HUES6 (cell line): ENCODE measurements around the gene GEMIN7.
A peak's percentile ranks its signal among the peaks of the same experiment; 100 is the strongest.

ENCODE experiments used
- H3K27ac ChIP-seq: 2 replicates; pipeline ENCODE4 v1.7.0; 2013; ENCODE audit warnings: low read depth, mild to moderate bottlenecking, low read length, inconsistent platforms
- H3K27me3 ChIP-seq: 2 replicates; pipeline ENCODE4 v1.6.1; 2013; ENCODE audit warnings: low read length; ENCODE audit not compliant: control insufficient read depth, insufficient read depth
- H3K36me3 ChIP-seq: 2 replicates; pipeline ENCODE4 v1.6.1; 2013; ENCODE audit warnings: low read length; ENCODE audit not compliant: control insufficient read depth, insufficient read depth
- H3K4me1 ChIP-seq: 2 replicates; pipeline ENCODE4 v1.6.1; 2013; ENCODE audit warnings: low read length; ENCODE audit not compliant: control insufficient read depth, insufficient read depth
- H3K4me3 ChIP-seq: 2 replicates; pipeline ENCODE4 v1.5.1; 2013; ENCODE audit warnings: low read depth, low read length
- H3K9ac ChIP-seq: one replicate; pipeline ENCODE4 v1.6.1; 2013; ENCODE audit warnings: mild to moderate bottlenecking, low read length
- H3K9me3 ChIP-seq: 2 replicates; pipeline ENCODE4 v1.6.1; 2013; ENCODE audit warnings: low read depth, low read length; ENCODE audit not compliant: control insufficient read depth, insufficient read depth

Gene GEMIN7

DNA sequence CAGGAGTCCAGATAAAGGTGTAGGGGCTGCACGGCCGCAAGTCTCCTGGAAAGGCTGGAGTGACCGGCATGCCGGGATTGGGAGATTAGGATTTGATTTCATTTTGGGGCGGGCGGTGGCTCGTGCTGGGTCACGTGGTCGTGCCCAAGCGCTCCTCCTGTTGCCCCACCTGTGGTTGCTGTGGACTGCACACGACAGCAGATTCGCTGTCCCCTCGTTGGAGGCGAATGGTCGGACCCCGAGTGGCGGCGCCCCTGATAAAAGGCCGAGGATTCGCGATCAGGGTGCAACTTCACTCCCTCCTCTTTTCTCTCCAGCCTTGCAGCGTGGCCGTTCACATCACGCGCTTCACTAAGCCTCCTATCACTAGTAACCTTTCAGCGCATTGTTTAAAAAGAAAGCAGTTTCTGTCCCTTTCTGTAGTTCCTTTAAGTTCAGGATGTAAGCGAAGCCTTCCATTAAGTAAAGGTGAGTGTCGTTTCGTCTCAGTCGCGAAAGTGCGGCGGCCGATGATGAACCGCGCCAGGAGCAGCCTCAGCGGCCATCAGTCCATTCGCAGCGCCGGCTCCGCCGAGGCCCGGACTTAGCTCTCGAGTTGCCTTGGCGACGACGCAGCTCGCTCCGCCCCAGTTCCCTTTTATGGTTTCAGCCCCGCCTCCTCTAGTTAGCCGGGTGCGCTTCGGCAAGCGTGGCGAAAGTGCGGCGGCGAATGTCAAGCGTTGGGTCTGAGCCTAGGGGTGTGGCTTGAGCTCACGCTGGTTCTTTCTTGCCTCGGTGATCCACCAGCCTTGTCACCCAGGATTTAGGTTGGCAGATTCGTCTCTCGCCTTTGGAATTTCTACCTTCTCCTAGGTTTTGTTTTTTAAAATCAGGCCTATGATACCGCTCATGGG lies 12.2 kb downstream of the GEMIN7 start:
- Histone ChIP-seq H3K4me3 (peak overlapping the region; percentile 87), H3K4me1 (peaks cover 20% of the 10 kb centered on the region), H3K9ac (peak overlapping the region; percentile 98), H3K9me3 (no peaks in the 10 kb centered on the region), H3K36me3 (peaks cover 25% of the 10 kb centered on the region), H3K27ac (peak overlapping the region; percentile 62), H3K27me3 (no peaks in the 10 kb centered on the region)

GRCh38 chr19:45092747-45093678 lies 14.0 kb downstream of the GEMIN7 start, which contains the start of gene PPP1R37:
TSS of gene PPP1R37 (plus strand) at chr19:45093179. CDS start at chr19:45093326, 147 bp downstream.
- peaks cover 34% of the 10 kb centered on the region for H3K4me1 ChIP-seq
- no peaks in the 10 kb centered on the region for H3K27me3 ChIP-seq
- peaks cover 16% of the 10 kb centered on the region for H3K36me3 ChIP-seq
- H3K4me3 ChIP-seq = peak within 1 kb of the TSS; percentile 87
- peak within 1 kb of the TSS; percentile 100 for H3K27ac ChIP-seq
- H3K9ac ChIP-seq = peak within 1 kb of the TSS; percentile 98
- H3K9me3 ChIP-seq = no peaks in the 10 kb centered on the region

- Histone ChIP-seq H3K36me3 (peaks cover 14% of the 10 kb centered on the region), H3K9me3 (no peaks in the 10 kb centered on the region), H3K4me3 (peak overlapping the region; percentile 87), H3K27ac (no peak overlapping the region), H3K4me1 (peaks cover 45% of the 10 kb centered on the region), H3K9ac (peak overlapping the region; percentile 98), H3K27me3 (no peaks in the 10 kb centered on the region)
Measured at GRCh38 chr19:45094137-45094536, 15.1 kb downstream of the GEMIN7 start.

- H3K4me1 ChIP-seq = peaks cover 49% of the 10 kb centered on the region
- no peak overlapping the region for H3K27ac ChIP-seq
- H3K9me3 ChIP-seq = no peaks in the 10 kb centered on the region
- H3K27me3 ChIP-seq = no peaks in the 10 kb centered on the region
- peaks cover 16% of the 10 kb centered on the region for H3K36me3 ChIP-seq
- 0 out of 2 replicates have a peak overlapping the region, but pooled peaks have one; percentile 18 for H3K4me3 ChIP-seq
- H3K9ac ChIP-seq = no peak overlapping the region
Measured at GRCh38 chr19:45094707-45095106, 15.6 kb downstream of the GEMIN7 start.

DNA sequence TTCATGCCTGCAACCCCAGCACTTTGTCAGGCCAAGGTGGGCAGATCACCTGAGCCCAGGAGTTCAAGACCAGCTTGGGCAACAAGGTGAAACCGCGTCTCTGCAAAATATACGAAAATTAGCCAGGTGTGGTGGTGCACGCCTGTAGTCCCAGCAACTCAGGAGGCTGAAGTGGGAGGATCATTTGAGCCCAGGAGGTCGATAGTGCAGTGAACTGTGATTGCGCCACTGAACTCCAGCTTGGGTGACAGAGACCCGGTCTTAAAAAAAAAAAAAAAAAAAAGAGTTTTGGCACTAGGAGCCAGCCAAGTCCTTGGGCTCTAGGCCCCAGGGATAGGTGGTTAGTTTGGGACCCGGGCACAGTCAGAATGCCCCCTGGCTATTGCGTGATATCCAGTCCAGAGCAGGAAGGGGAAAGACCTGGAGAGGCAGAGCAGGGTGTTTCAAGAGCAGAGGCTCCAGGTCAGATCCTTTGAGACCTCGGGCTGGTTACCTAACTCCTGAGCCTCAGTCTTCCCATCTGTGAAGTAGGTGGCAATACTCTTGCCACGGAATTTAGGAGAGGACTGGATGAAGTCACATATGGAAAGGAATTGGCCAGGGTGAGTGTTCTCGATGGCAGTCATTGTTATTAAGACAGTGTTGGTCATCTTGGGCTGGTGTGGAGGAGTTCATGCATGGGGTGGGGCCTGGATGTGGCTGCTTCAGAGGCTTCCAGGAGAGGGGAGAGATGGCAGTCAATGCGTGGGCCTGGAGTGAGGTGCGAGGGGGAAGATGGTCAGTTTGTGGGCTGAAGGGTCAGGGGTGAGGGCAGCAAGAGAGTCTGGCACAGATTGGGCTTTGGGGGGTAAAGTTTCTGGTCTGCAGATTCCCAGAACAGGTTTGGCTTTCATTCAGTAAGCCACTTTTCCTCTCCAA lies 16.7 kb downstream of the GEMIN7 start:
- peaks cover 48% of the 10 kb centered on the region for H3K4me1 ChIP-seq
- peaks cover 6% of the 10 kb centered on the region; the same call in 1 of the 2 replicates for H3K36me3 ChIP-seq
- H3K27ac ChIP-seq = no peak overlapping the region
- no peaks in the 10 kb centered on the region for H3K9me3 ChIP-seq
- H3K27me3 ChIP-seq = no peaks in the 10 kb centered on the region
- H3K4me3 ChIP-seq = no peak overlapping the region
- no peak overlapping the region for H3K9ac ChIP-seq

GRCh38 chr19:45096700-45097099 lies 17.6 kb downstream of the GEMIN7 start:
- Histone ChIP-seq H3K9me3 (no peaks in the 10 kb centered on the region), H3K9ac (no peak overlapping the region), H3K27me3 (no peaks in the 10 kb centered on the region), H3K4me3 (no peak overlapping the region), H3K36me3 (peaks cover 5% of the 10 kb centered on the region; the same call in 1 of the 2 replicates), H3K27ac (no peak overlapping the region), H3K4me1 (peaks cover 46% of the 10 kb centered on the region)

- no peak overlapping the region for H3K27ac ChIP-seq
Measured at GRCh38 chr19:45097450-45097775, 18.4 kb downstream of the GEMIN7 start.

GRCh38 chr19:45097776-45098520 lies 18.9 kb downstream of the GEMIN7 start:
- Histone ChIP-seq H3K4me1 (peaks cover 54% of the 10 kb centered on the region), H3K9ac (peak overlapping the region; percentile 20), H3K4me3 (no peak overlapping the region; the same call in 1 of the 2 replicates), H3K36me3 (peaks cover 5% of the 10 kb centered on the region; the same call in 1 of the 2 replicates), H3K27me3 (no peaks in the 10 kb centered on the region), H3K9me3 (no peaks in the 10 kb centered on the region), H3K27ac (no peak overlapping the region)

More at GRCh38 chr19:45097450-45097775, 18.4 kb downstream of the GEMIN7 start:
- Histone ChIP-seq H3K4me1 (peaks cover 49% of the 10 kb centered on the region), H3K36me3 (peaks cover 5% of the 10 kb centered on the region; the same call in 1 of the 2 replicates), H3K9ac (peak overlapping the region; percentile 20), H3K9me3 (no peaks in the 10 kb centered on the region), H3K27me3 (no peaks in the 10 kb centered on the region), H3K4me3 (no peak overlapping the region)

- H3K4me3 ChIP-seq = no peak overlapping the region
- H3K27me3 ChIP-seq = no peaks in the 10 kb centered on the region
- no peaks in the 10 kb centered on the region for H3K9me3 ChIP-seq
- H3K9ac ChIP-seq = peak overlapping the region; percentile 13
- peaks cover 61% of the 10 kb centered on the region for H3K4me1 ChIP-seq
- no peak overlapping the region for H3K27ac ChIP-seq
- peaks cover 5% of the 10 kb centered on the region; the same call in 1 of the 2 replicates for H3K36me3 ChIP-seq
Measured at GRCh38 chr19:45098521-45099466, 19.7 kb downstream of the GEMIN7 start.
